ENCODE data around the gene SIX3. TPM values are rescaled to one million over a fixed set of nuclear protein-coding genes. Genes with fewer than 3 reads are reported as not detected.

The SIX3 gene
- total RNA-seq, 1 experiment from 2014 or later: 0.56 TPM

DNA sequence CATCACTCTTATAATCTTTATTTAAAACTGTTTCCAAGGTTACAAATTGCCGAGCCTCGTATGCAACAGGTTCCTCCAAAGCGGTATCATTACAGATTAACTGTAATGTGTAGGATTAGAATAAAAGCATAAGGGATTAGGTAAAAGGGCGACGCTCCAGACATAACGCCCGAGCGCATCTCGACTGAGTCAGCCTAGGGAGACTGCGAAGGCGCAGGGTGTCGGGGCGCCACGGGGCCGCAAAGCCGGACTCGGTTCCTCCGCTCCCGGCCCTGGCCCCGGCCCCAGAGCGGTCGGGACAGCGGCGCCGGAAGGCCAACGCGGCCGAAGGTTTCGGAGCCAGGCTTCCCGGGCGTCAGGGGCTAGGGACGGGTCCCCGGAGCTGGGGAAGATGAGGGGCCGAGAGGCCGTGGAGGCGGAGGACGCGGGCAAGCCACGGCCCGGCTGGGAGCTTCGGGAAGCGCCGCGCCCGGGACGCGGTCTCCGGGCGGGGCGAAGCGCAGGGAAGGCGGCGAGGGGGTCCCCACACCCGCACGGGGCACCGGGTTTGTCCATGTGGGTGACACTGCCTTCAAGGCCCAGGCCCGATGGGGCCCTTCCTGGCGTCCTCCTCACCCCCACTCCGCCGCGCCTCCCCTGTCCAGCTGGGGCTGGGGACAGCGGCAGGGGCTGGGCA, 12.9 kb upstream of the SIX3 start:
- DNase-seq (ENCODE audit: low spot score): no peak
- Histone ChIP-seq H3K4me1 (ENCODE audit: insufficient read depth, low read length, poor library complexity, severe bottlenecking) (no peaks in the 10 kb centered on the region), H3K9me3 (ENCODE audit: low read depth, low read length, poor library complexity, severe bottlenecking) (no peaks in the 10 kb centered on the region), H3K36me3 (ENCODE audit: insufficient read depth, low read length, poor library complexity, severe bottlenecking) (no peaks in the 10 kb centered on the region), H3K27ac (ENCODE audit: low read depth, low read length, poor library complexity, severe bottlenecking) (no peak overlapping the region), H3K4me3 (ENCODE audit: low read depth, low read length, poor library complexity, severe bottlenecking) (no peak overlapping the region), H3K27me3 (replicated peaks; ENCODE audit: insufficient read depth, low read depth, low read length, poor library complexity) (peaks cover 100% of the 10 kb centered on the region)
- ChIA-PET POLR2A (ENCODE audit: low non-redundant PET) (no interaction called here), CTCF (no interaction called here)
- intact Hi-C loops (cut with micrococcal nuclease; ENCODE audit: unreplicated experiment): no loop called here
- TF ChIP-seq CTCF (conservative IDR thresholded peaks at IDR 0.05; ENCODE audit: low read depth, low read length) (no peak), EZH2 (IDR thresholded peaks at IDR 0.05; ENCODE audit: borderline replicate concordance, low read depth, low read length, poor library complexity, severe bottlenecking) (peak; percentile 86)
- no TSS peak for BruUV-seq (replicated peaks)

DNA sequence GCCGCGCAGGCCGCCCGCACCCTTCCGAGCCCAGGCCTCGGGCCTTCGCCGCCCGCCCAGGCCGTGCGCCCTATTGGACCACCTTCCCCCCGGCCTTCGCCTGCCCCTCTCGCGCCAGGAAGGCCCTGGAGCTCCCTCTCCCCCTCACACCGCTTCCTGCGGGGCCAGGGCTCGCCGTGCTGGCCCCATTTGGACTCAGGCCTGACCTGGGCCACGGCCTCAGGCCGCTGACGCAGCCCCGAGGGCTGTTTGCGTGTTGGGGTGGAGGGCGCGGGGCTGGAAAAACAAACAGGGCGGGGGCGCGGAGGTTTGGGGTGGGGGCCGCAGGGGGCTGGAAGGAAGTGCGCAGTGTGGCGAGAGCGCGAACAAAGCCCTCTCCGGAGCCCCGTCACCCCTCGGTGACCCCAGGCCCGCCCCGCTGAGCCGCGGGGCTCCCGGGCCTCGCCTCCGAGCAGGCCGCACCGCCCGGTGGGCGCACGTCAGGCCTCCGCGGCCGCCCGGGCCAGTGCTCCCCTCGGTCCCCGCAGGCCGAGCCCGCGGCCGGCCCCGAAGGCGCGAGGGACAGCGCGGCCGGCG, 12.3 kb upstream of the SIX3 start:
- Histone ChIP-seq H3K9me3 (ENCODE audit: low read depth, low read length, poor library complexity, severe bottlenecking) (no peaks in the 10 kb centered on the region), H3K4me1 (ENCODE audit: insufficient read depth, low read length, poor library complexity, severe bottlenecking) (no peaks in the 10 kb centered on the region), H3K36me3 (ENCODE audit: insufficient read depth, low read length, poor library complexity, severe bottlenecking) (no peaks in the 10 kb centered on the region), H3K27me3 (replicated peaks; ENCODE audit: insufficient read depth, low read depth, low read length, poor library complexity) (peaks cover 100% of the 10 kb centered on the region), H3K27ac (ENCODE audit: low read depth, low read length, poor library complexity, severe bottlenecking) (no peak overlapping the region), H3K4me3 (ENCODE audit: low read depth, low read length, poor library complexity, severe bottlenecking) (no peak overlapping the region)
- intact Hi-C loops (cut with micrococcal nuclease; ENCODE audit: unreplicated experiment): no loop called here
- CTCF ChIA-PET: no interaction called here
- DNase-seq (ENCODE audit: low spot score): no peak
- POLR2A ChIA-PET (ENCODE audit: low non-redundant PET): no interaction called here
- TF ChIP-seq CTCF (conservative IDR thresholded peaks at IDR 0.05; ENCODE audit: low read depth, low read length): no peak
- no peak for TF ChIP-seq EZH2 (IDR thresholded peaks at IDR 0.05; ENCODE audit: borderline replicate concordance, low read depth, low read length, poor library complexity, severe bottlenecking)
- no TSS peak for BruUV-seq (replicated peaks)

DNA sequence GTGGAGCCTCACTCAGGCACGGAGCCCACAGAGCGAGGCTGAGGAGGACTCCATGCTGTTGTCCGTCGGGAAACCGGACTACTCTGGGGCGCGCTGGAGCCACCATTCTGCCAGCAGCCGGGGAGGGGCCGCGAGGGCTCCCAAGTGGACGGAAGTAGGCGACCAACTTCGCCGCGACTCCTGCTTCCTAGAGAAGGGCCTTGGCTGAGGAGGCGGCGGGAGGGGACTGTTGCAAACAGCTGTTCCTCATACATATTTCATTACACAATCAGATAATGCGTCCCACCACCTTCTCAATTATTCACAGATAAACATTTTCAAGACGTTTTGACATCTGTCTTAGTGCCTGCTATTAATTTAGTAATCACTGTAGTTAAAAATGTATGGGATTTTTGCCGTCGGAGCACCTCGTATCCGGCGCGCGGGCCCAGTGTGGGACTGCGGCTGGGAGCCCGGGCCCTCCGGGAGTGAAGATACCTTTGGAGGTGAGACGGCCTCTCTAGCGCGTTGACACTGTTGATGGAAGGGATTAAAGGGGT, 11.7 kb upstream of the SIX3 start:
- DNase-seq (ENCODE audit: low spot score): no peak
- H3K27ac ChIP-seq (ENCODE audit: low read depth, low read length, poor library complexity, severe bottlenecking): no peak overlapping the region
- TF ChIP-seq CTCF (conservative IDR thresholded peaks at IDR 0.05; ENCODE audit: low read depth, low read length): no peak
- TF ChIP-seq EZH2 (IDR thresholded peaks at IDR 0.05; ENCODE audit: borderline replicate concordance, low read depth, low read length, poor library complexity, severe bottlenecking): peak; percentile 94
- BruUV-seq (replicated peaks): no TSS peak
- intact Hi-C loops (cut with micrococcal nuclease; ENCODE audit: unreplicated experiment): no loop called here
- peaks cover under 1% of the 10 kb centered on the region for H3K4me1 ChIP-seq (ENCODE audit: insufficient read depth, low read length, poor library complexity, severe bottlenecking)
- H3K36me3 ChIP-seq (ENCODE audit: insufficient read depth, low read length, poor library complexity, severe bottlenecking): no peaks in the 10 kb centered on the region
- no peaks in the 10 kb centered on the region for H3K9me3 ChIP-seq (ENCODE audit: low read depth, low read length, poor library complexity, severe bottlenecking)
- H3K4me3 ChIP-seq (ENCODE audit: low read depth, low read length, poor library complexity, severe bottlenecking): no peak overlapping the region
- CTCF ChIA-PET: no interaction called here
- H3K27me3 ChIP-seq (replicated peaks; ENCODE audit: insufficient read depth, low read depth, low read length, poor library complexity): peaks cover 100% of the 10 kb centered on the region
- POLR2A ChIA-PET (ENCODE audit: low non-redundant PET): no interaction called here

Measured in A673 (cell line).